Stimulated activated naive CD4-positive, alpha-beta T cell treated with Interleukin-2 at 50 U/mL for 16 hours (primary cell): ENCODE data around the gene CCDC178.
"Not testable (repeated sequence)": the region's sequence is repeated elsewhere in the genome, so short reads cannot be mapped to it uniquely, and the experiment has no call there.

Source experiments
- DNase-seq: peaks from one replicate; lab custom pipeline; 2025; lab: John Stamatoyannopoulos, UW

The CCDC178 gene

GRCh38 chr18:33440060-33441043 lies at the start of gene CCDC178:
Gene CCDC178, minus strand, starts transcription at chr18:33440721. Its CDS starts 28,633 bp downstream, at chr18:33412088.
- no peak for DNase-seq

- DNase-seq: no peak
These were observed 43.4 kb upstream of the CCDC178 start for GRCh38 chr18:33483908-33484307.

GRCh38 chr18:33472509-33472908 lies 32.0 kb upstream of the CCDC178 start:
- DNase-seq: no peak

GRCh38 chr18:33470216-33470615 lies 29.7 kb upstream of the CCDC178 start:
- no peak for DNase-seq

GRCh38 chr18:33469699-33470098 lies 29.2 kb upstream of the CCDC178 start:
- no peak for DNase-seq

GRCh38 chr18:33467531-33467930 lies 27.0 kb upstream of the CCDC178 start:
- DNase-seq: no peak

GRCh38 chr18:33466822-33467221 lies 26.3 kb upstream of the CCDC178 start:
- no peak for DNase-seq

GRCh38 chr18:33460681-33461080 lies 20.2 kb upstream of the CCDC178 start:
- no peak for DNase-seq

- no peak for DNase-seq
These were observed 19.1 kb upstream of the CCDC178 start for GRCh38 chr18:33459612-33460011.

- DNase-seq: no peak
These were observed 6.1 kb upstream of the CCDC178 start for GRCh38 chr18:33446604-33447003.

GRCh38 chr18:33444709-33445108 lies 4.2 kb upstream of the CCDC178 start:
- DNase-seq: no peak

- DNase-seq: no peak
These were observed 7.7 kb downstream of the CCDC178 start for GRCh38 chr18:33432857-33433256.

- no peak for DNase-seq
These were observed 13.0 kb downstream of the CCDC178 start for GRCh38 chr18:33427549-33427948.

- DNase-seq: no peak
These were observed 16.1 kb downstream of the CCDC178 start for GRCh38 chr18:33424266-33424946.

GRCh38 chr18:33421225-33421624 lies 19.3 kb downstream of the CCDC178 start:
- no peak for DNase-seq

- no peak for DNase-seq
These were observed 36.2 kb downstream of the CCDC178 start for GRCh38 chr18:33404244-33404873.

GRCh38 chr18:33398939-33399338 lies 41.6 kb downstream of the CCDC178 start:
- DNase-seq: not testable (repeated sequence)

- DNase-seq: no peak
These were observed 64.7 kb downstream of the CCDC178 start for GRCh38 chr18:33375829-33376228.

GRCh38 chr18:33372442-33372841 lies 68.1 kb downstream of the CCDC178 start:
- DNase-seq: no peak

- no peak for DNase-seq
These were observed 70.6 kb downstream of the CCDC178 start for GRCh38 chr18:33369711-33370449.

GRCh38 chr18:33356735-33357134 lies 83.8 kb downstream of the CCDC178 start:
- no peak for DNase-seq

- no peak for DNase-seq
These were observed 84.8 kb downstream of the CCDC178 start for GRCh38 chr18:33355756-33356155.
